Upper lobe of left lung (tissue), 4 donors: ENCODE results near the gene CD1E.

Experiments used
- CTCF ChIP-seq, 6 experiments: fragments of 450-650 bp in 4 of 6; fragments of 200-600 bp in 2 of 6; sonication (generic) in 2 of 6; IDR thresholded peaks; one replicate each; pipeline ENCODE4 v1.5.1; 2016 to 2019; ENCODE audit warnings: antibody characterized with exemption in 6 of 6
- POLR2A ChIP-seq, 4 donors: fragments of 450-650 bp; IDR thresholded peaks; one replicate each; pipeline ENCODE4 v1.5.1; 2016 to 2017; ENCODE audit warnings: antibody characterized with exemption in 4 of 4, mild to moderate bottlenecking in 2 of 4

GRCh38 chr1:158374860-158375259 is 21.2 kb downstream of the CD1E start:
- TF ChIP-seq CTCF (IDR thresholded peaks at IDR 0.05): no peak
- TF ChIP-seq POLR2A (IDR thresholded peaks at IDR 0.05): no peak
